GM19193 (cell line): Measurements from ENCODE around the gene DMXL1.

ENCODE experiments used
- POLR2A ChIP-seq: IDR thresholded peaks from 4 replicates; pipeline ENCODE4 v1.6.1; 2011; ENCODE audit not compliant: insufficient read depth, insufficient read length; ENCODE audit errors: extremely low read depth

The DMXL1 gene

DNA sequence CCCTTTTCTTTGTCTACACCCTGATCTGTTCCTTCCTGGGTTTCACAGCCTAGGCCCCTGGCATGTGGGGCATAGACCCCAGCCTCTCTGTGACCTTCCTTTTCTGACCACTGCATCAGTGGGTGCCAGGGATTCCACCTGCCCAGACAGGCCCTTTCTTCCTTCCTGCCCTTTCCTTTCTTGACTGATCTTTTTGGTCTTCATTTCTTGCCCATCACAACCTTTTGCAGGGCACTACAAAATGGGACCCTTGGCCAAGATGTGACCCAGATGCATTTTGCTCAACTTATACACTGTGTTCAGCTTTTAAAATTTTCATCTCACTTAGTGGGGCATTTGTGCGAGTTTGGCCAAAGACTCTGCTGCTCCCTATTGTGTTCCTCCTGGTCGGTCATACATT, 211.7 kb downstream of the DMXL1 start:
- no peak for TF ChIP-seq POLR2A

DNA sequence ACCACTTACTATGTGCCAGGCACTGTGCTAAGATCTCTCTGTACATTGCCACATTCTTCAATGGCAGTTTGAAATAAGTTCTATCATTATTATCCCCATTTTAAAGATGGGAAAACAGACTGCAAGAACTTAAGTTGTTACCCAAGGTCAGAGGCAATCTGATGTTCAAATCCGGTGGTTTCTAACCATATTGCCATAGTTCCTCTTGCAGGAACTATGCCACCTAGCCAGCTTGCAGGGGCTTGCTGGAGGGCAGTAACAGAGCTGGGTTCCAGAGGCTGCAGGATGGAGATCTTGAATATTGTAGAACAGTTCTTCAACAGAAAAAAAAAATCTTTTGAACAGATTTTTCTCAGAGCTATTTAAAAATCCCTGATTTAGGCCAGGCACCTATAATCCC, 213.1 kb downstream of the DMXL1 start:
- no peak for TF ChIP-seq POLR2A

DNA sequence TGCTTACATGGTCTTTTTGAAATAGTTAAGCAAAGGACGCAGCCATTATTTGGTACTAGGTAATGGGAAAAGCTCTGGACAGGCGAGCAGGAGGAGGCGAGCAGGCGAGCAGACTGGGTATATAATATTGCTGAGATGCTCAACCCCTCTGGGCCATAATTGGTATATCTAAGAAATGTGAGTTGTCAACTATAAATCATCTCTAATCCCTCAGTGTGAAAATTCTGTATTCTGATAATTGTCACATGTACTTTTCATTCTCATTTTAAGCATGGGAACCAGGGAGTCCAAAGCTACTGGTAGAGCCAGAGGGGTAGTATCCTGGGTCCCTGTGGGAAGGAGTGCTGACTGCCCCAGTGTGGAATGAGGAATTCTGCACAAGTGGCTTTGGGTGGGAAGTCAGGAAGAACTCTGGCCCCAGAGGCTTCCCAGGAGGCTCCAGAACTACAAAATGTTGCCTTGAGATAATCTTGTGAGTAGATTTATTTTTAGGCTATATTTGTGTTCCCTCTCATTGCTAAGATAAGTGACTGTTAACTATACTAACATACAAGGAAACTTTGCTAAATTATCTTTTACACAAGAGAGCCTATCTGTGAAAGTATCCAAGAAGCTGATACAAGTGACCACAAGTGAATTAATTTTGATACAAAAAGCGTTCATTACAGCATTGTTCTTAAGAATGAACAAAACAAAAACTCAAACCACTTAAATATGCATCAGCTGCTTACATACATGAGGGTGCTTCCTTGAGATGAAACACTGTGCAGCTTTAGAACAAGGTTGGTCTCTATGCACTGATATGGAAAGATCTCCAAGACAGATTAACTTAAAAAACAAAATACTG, 214.4 kb downstream of the DMXL1 start:
- TF ChIP-seq POLR2A: no peak

DNA sequence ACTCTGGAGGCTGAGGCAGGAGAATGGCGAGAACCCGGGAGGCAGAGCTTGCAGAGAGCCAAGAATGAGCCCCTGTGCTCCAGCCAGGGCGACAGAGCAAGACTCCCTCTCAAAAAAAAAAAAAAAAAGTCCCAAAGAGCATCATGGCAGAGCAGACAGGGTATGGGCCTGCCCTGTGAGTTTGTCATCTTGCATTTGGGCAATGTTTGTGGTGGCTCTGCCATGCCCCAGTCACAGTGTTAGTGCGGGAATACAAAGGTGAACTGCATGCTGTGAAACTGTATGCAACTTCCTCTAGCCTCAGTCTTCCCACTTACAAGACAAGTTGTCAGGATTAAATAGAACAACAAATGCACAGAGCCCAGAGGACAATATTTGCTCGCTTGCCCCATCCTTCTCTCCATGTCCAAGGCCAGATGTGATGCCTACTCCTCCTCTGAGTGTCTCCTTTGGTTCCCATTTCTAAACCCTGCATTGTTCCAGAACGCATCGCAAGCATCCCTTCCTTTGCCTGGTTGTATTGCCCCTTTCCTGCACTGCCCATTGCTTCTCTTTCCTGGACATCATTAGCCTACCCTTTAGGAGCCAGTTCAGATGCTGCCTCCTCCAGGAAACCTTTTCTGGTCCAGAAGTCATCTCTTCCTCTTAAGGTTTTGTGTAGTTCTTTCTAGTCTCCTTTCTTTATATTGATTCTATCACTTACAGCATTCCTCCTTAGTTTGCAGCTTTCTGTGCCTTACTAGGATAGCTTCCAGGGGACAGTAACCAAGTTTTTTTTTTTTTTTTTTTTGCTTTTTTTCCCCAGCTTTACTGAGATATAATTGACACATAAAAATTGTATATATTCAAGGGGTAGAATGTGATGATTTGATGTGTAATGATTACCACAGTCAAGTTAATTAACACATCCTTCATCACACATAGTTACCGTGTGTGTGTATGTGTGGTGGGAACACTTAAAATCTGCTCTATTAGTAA, 215.9 kb downstream of the DMXL1 start:
- TF ChIP-seq POLR2A: no peak

DNA sequence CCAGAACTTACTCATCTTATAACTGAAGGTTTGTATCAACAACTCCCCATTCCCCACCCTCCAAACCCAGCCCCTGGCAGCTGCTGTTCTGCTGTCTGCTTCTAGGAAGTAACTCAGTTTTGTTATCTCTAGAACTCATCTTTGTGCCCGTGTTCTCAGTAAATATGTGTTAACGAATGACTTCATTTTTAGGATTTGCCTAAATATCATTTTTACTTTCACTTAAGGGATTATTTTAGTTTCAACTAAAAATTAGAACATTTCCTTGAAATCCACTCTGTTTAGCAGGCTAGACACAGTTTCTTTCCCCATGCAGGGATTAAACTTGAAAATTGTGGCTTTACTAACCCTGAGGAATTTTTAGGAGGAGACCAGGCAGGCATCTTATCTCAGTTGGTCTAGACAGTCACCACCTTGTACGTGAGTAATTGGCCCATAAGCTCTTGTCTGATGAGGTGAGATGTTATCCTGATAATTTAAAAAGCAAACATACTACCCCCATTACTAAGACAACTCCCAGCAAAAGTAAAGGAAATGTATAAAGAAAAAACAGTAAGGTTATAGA, 216.7 kb downstream of the DMXL1 start:
- TF ChIP-seq POLR2A: no peak

DNA sequence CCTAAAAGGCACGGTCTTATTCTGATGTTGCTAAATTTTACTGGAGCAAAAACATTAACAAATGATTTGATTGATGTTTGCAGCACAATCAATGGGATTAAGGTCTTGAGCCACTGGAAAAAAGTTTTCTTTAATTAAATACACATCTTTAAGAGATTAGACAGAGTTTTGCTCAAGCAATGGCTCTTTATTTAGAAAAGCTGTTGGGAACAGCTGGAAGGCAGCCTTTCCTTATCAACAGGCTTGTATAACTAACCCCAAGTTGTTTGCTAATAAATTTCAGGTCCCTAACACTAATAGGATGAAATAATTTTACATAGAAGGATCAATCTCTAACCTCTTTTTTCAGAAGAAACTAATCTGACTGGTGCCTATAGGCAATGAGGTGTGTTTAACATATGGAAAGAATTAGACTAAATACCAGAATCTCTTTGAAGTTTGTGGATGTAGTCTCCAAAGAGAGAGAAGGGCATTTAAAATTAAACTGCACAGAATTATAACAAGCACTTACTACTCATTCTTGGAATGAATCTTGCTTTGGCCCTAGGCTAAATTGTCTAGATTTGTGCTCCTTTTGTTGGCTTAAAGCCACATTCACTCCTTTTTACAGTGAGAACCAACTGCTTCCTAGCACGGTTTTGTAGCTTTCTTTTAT, 217.6 kb downstream of the DMXL1 start:
- TF ChIP-seq POLR2A: no peak

DNA sequence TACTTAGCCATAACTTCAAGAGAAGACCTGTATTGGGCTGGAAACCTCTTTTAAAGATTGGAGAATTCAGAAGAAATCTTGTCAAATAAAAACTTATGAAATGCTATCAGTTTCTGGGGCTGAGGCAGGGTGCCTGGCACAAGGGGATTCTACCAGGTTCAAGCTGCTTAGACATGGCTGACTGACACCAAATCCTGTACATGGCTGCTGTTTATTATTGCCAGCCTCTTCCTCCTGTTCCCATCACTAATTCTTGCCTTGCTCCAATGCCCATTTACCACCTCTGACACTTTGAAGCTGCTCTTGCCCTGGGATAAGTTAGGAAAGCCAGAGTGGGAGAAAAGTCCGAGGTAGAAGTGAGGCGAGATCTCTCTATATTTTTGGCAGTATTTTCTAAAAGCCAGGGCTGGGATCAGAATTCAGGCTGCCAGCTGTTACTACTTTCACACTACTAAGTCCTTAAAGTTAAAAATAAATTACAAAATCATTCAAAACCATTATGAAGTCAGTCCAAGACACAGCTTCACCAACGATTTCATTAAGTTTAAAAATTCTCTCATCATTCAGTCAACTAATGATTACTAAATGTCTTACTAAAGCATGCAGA, 218.7 kb downstream of the DMXL1 start:
- TF ChIP-seq POLR2A: no peak

DNA sequence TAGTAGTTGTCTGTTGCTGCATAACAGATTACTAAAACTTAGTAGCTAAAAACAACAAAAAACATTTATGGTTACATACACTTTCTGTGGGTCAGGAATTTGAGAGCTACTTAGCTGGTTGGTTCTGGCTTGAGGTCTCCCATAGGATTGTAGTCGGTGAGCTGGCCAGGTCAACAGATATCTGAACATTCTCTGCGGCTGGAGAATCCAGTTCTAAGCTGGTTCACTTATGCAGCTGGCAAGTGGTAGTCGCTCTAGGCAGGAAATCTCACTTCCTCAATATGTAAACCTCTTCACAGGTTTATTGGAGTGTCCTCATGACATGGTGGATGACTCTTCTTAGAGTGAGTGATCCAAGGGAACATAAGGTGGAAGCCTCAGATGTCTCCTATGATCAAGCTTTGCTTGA, 219.3 kb downstream of the DMXL1 start:
- no peak for TF ChIP-seq POLR2A

DNA sequence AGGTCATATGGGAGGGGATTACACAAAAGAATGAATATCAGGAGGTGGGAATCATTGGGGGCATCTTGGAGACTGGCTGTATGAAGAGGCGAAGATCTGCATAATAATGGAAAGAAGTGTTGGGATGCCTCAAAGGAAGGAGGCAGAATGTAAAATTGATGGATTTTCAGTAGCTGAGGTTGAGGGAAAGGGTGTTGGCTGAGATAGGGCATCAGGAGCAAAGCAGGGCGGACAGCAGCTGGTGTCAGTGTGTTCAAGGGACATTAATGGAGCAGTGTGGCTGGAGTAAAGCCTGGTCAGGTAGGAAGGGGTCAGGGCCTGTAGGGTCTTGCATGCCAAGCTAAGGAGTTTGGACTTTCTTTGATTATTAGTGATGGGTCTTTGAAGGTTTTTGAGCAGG, 219.7 kb downstream of the DMXL1 start:
- no peak for TF ChIP-seq POLR2A

DNA sequence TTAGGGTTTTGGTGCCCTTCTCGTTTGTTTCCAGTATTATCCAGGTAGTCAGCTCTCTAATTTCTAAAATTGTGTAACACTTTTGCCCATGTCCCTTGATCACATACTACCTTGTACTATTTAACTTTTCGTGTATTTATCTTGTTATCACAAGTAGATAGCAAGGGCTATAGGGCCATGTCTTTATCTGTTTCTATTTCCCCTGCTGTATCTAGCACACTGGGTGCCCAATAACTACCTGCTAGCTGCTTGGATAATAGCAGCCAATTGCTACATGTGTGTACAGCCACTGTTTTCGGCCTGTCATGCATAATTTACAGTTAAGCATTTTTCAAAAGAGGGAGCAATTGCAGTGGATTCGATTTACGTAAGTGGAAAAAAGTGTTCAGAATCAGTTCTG, 220.2 kb downstream of the DMXL1 start:
- TF ChIP-seq POLR2A: no peak

DNA sequence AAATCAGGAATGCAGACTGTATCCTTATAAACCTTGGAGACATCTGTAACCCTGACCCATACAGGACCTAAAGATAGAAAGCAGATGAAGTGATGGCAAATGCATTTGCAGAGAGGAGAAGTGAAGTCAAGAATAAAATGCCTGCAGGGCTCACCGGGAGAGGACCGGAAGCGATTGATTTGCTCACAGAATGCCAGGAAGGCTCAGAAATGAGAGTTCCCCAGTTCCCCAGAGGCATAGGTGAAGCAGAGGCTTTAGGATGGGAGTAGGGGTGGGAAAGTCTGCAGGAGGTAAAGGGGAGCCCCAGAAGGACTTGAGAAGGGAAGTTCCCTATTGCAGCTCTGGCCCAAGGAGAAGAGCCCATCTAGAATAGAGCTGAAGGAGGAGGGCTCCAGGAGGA, 221.0 kb downstream of the DMXL1 start:
- TF ChIP-seq POLR2A: no peak

DNA sequence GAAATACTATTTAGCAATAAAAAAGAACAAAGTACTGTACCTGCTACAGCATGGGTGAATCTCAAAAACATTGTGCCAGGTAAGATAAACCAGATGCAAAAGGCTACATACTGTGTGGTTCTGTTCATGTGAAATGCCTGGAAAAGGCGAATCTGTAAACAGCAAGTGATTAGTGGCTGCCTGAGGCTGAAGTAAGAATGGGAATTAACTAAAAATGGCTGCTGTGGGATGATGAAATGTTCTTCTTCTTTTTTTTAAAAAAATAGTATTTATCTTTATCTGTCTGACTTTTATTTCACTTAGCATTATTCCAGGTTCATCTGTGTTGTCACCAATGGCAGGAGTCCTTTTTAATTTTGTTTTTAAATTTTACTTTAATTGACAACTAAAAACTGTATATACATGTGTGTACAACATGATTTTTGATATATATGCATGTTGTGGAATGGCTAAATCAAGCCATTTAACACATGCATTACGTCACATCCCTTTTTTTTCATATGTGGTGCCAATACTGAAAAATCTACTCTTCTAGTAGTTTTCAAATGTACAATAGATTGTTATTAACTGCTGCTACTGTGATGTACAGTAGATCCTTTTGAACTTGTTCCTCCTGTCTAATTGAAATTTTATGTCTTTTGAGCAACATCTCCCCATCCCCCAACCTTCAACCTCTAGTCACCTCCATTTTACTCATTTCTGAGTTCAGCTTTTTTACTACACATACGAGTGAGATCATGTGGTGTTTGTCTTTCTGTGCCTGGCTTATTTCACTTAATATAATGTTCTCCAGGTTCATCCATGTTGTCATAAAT, 222.0 kb downstream of the DMXL1 start:
- TF ChIP-seq POLR2A: no peak

DNA sequence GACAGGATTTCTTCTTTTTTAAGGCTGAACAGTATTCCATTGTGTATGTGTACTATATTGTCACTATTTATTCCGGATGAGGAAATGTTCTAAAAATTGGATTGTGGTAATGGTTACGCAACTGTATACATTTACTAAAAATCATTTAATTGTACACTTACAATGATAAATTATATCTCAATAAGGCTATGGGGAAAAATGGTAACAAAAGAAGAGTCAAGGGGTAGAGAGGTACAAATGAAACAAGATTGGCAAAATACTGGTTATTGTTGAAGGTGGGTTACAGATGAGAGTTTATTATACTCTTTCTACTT, 222.6 kb downstream of the DMXL1 start:
- TF ChIP-seq POLR2A: no peak
